Limb (tissue), 2 donors: ENCODE data around the gene NKAIN4.

ENCODE experiments used
- DNase-seq, 2 donors: peaks; one replicate each; pipeline ENCODE4 v3.0.0-alpha.2; 2016; ENCODE audit errors: extremely low spot score in 2 of 2

The NKAIN4 gene

GRCh38 chr20:63220696-63221399 is 33.4 kb downstream of the NKAIN4 start:
- no peak for DNase-seq

DNA sequence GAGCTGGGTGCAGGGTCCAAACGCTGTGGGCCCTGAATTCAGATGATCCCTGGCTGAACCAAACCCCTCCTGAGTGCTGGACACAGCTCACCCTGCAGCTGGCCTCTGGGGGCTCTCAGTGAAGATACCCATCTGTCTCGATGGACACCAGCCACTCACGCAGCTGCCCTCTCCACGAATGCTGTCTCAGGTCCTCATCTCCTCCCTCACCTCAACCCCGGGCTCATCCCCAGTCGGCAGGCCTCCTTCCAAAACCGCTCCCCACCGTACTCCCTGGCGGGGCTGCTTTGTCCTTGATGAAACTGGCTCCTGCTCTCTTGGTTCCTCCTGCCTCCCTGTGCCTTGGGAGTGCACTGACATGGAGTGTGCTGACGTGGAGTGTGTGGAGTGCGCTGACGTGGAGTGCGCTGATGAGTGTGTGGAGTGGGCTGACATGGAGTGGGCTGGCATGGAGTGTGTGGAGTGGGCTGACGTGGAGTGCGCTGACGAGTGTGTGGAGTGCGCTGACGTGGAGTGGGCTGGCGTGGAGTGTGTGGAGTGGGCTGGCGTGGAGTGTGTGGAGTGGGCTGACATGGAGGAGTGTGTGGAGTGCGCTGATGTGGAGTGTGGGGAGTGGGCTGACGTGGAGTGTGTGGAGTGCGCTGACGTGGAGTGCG is 34.3 kb downstream of the NKAIN4 start:
- DNase-seq, result no peak

- DNase-seq, result no peak
Measured at GRCh38 chr20:63219447-63219821, 34.8 kb downstream of the NKAIN4 start.

DNA sequence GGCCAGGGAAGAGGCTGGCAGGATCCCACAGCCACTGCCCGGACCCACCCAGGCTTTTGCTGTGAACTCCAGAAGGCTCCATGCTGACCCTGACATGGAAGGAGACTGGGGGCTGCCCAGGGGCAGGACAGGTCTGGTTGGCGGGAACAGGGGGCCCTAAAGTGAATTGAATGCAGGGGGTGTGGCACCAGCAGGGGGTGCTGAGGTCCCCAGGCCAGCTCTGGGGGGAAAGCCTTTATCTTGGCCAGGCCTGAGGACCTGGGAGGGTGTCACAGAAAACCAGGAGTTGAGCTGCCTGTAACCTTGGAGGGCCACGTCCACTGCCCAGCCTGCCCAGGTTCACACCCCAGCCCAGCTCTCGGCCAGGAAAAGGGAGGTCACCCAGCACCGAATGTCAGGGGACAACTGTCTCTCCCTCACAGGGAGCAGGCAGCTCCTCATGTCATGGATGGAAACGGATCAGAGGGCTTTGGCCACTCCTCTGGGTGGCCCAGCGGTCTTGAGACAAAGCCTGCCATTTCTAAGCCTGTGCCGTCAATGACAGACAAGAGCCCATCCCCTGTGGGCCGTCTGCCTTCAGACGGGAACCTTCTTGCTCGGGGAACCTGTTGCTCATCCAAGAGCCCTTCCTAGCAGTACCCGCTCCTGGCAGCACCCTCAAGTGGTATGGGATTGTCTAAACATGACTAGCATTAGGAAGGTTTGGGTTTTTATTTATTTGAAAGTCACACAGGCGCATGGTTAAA is 35.4 kb downstream of the NKAIN4 start:
- no peak for DNase-seq

DNA sequence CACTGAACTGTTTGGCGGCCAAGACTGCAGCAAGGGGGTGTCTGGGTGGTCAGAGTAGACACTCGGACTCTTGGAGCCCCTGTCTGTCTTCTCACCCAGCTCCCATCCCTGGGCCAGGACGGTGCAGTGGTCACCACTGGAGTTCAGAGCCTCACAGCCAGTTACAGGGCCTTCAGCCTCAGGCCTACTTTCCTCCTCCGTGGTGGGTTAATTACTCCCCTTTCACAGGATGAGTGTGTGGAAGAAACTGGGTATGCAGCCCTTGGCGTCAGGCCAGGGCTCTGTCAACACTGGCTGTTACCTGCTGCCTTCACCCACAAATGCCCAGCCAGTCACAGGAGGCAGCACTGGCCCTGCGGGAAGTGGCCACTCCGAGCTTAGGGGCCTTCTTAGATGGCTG is 36.6 kb downstream of the NKAIN4 start:
- no peak for DNase-seq

DNA sequence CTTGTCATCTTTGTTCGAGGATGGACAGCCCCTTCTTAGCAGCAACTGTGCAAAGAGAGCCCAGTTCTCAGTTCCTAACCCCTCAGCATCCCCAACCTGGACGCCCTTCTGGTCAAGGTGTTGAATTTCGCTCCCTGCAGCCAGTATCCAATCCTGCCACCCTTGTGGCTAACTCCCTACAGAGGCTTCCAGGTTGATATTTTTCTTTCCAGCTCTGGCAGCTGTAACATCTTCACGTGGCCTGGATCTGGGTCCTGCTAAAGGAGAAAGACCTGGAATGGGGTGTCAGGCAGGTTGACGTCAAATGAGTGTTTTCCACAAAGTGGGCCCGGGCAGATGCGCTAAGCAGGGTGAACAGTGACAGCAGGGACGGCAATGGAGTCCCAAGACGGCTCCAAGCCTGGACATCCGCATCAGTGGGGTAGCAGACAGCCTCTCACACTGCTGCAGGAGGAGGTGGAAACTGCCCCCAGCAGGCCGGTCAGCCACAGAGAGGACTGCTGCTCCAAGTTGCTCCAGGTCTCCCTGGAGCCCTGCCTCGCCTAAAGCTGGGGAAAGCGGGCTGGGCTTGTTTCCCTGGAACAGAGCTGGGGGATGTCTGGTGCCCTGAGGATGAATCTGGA is 37.3 kb downstream of the NKAIN4 start:
- no peak for DNase-seq

DNA sequence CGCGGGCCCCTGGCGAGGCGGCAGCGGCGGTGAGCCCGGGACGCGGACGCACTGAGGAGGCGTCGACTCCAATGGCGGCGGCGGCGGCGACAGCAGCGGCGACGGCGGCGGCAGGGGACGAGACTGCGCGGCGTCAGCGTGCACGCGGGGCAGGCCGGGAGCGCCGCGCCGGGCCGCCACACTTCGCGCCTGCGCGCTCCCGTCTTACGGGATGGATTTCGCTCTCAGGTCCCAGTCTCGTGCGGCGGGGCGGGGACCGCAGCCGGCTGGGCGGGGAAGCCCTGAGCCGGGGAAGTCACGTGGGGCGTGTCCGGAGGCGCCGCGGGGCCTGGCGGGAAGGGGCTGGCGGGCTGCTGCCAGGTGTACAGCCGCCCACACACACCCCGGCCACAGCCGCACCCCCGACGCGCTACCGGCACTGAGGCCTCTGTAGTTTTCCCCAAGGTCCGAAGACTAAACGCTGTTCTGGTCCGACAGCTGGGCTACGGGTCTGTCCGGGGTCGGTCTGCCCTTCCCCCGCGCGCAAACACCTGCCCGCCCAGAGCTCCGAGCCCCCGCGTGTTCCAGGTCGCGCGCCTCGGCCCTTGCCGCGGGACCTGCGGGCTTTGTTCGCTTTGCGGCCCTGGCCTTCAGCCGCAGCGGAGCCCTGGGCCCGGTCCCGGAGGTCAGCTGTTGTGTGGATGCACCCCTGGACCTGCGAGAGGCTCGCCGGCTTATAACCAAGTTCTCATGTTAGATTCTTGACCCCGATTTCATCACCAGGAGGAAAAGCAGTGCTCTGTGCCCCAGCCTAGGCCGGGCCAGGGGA is 38.0 kb downstream of the NKAIN4 start, which contains the start of gene YTHDF1:
YTHDF1 (minus strand) TSS at position 91 of the 808 bp plus-strand sequence. CDS start 239 bp downstream, outside the sequence.
- peak; percentile 97 for DNase-seq

DNA sequence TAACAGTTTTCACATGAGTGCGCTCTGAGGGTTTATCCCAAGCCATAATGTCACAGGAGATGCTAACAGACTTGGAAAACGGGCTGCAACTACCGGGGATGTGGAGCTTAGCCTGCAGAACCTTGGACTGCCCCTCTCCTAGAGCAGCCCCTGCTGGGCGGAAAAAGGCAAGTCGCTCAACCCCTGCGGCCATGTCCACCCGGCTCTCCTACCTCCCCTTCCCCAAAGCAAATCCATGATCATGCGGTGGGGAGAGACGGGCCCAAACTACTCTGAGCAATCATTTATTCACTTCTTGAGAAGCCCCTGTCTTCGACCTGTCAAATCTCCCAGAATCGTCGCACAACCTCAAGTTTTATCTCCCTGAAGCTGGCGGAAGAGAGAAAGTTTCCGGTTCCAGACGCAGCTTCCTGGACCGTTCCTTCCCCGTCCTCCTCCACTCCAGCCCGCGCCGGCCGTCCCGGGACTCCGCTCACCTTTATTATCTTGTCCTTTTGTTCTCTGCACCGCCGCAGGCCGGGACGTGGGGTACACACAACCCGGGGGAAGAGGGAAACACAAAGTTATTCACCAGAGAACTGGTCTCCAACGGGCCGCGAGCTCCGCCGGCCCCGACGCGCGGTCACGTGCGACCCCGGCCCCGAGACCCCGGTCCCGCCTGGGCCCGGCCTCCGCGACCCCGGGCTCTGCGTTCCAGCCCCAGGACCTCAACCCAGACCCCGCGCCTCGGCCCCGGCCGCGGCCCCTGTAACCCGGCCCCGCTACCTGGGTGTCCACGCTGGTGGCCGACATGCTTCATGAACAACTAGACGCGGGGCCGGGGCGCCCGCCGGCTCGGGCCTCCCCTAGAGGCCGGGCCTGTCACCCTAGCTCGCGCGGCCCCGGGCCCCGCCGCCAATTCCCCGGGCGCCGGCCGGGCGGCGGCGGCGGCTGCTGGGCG is 38.9 kb downstream of the NKAIN4 start:
- DNase-seq, result no peak

- DNase-seq, result no peak
Measured at GRCh38 chr20:63214514-63214913, 39.7 kb downstream of the NKAIN4 start.

DNA sequence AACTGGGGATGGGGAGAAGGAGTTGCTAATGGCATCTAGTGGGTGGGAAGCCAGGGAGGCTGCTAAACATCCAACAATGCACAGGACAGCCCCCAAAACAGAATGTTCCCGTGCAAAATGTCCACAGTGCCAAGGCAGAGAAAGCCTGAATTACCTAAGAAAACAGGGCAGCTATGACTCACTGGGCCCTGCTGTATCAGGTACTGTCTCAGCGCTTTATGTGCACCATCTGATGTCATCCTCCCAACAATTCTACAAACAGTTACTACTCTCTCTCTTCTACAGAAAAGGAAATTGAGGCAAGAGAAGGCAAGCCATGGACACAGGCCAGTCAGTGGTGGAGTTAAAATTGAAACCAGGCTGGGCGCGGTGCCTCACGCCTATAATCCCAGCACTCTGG is 41.5 kb downstream of the NKAIN4 start:
- no peak for DNase-seq

GRCh38 chr20:63212393-63212730 is 41.9 kb downstream of the NKAIN4 start:
- DNase-seq, result no peak

DNA sequence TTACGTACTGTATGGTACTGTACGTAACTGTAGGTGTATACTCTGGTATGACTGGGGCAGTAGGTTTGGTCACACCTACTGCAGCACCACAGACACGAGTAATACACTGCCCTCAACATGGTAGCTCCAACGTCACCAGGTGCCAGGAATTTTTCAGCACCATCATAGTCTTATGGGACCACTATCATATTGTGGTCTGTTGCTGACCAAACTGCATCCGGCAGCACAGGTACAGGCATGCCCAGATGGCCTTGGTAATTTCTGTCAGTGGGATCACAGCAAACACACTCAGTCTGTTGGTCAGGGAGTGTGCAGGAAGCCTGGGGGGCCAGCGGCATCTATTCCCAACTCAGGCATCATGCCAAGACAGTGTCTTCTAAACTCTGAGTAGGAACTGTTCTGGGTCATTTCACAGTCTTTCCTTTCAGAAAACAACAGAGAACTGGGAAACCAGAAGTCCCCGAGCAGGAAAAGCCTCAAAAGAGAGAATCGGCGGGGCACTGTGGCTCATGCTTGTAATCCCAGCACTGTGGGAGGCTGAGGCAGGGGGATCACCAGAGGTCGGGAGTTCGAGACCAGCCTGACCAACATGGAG is 44.2 kb downstream of the NKAIN4 start:
- DNase-seq, result no peak

- no peak for DNase-seq
Measured at GRCh38 chr20:63208346-63208909, 45.8 kb downstream of the NKAIN4 start.

- DNase-seq, result no peak
Measured at GRCh38 chr20:63206878-63207277, 47.4 kb downstream of the NKAIN4 start.

- DNase-seq, result no peak
Measured at GRCh38 chr20:63205896-63206295, 48.4 kb downstream of the NKAIN4 start.

DNA sequence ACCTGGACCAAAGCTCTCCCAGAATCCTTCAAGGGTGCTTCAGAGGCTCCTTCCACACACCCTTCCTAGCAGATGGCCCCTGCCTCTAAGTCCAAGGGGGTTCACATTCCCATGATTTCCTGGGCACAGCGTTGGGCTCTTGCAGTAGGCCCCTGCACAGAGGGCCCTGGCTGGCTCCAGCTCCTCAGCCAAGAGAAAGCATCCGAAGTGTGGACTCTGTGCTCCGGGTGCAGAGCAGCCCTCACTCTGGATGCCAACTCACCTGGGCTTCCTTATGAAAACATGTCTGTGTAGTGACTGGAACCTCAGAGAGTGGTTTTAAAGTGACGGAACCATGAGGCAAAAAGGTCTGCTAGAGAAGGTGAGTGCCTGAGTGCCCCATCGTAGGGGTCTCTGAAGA is 49.9 kb downstream of the NKAIN4 start:
- DNase-seq, result no peak

DNA sequence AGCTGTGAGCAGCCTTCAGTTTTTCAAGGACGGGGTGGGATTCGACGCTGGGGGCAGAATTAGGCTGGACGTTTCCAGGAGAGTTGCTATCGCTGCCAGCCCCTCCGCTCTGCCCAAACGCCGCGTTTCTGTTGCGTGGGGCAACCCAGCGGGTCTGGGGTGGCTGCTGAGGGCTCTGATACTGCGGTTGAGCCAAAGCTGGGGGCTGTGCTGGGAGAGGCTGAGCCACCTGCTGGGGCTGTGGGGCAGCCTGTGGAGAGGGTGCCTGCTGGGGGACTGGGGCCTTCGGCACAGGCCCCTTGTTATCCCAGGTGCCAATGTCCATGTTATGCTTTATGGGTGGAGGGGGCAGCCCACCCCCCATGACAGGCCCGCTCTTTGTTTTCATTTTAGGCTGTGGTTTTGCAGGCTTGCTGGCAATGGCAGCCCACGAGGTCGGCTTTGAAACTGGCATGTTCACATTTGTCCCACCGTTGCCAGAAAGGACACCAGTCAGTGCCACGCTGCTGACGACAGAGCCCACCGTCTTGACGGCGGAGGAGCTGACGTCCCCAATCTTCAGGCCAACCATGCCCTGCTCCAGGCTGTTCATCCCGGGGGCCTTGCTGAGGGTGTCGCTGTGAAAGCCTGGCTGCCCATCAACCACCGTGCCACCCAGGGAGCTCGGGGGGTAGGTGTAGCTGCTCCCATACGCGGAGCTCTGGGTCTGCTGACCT is 51.3 kb downstream of the NKAIN4 start:
- no peak for DNase-seq

- DNase-seq, result no peak
Measured at GRCh38 chr20:63202021-63202420, 52.2 kb downstream of the NKAIN4 start.

GRCh38 chr20:63198606-63199005 is 55.7 kb downstream of the NKAIN4 start:
- no peak for DNase-seq
